Loucy (cell line): ENCODE results near the gene HDGFL3.

Experiments
- H2AFZ ChIP-seq: fragments of 200-600 bp; sonication (generic); 2 replicates; pipeline ENCODE4 v1.6.0; 2016; ENCODE audit warnings: antibody characterized with exemption, mild to moderate bottlenecking, low read length, moderate library complexity
- H3F3A ChIP-seq: fragments of 200-600 bp; 2 replicates; pipeline ENCODE4 v1.6.0; 2016; ENCODE audit warnings: antibody characterized with exemption, low read depth, mild to moderate bottlenecking
- H3K27me3 ChIP-seq: fragments of 200-600 bp; sonication (generic); 2 replicates; pipeline ENCODE4 v1.6.1; 2014; ENCODE audit warnings: low read length, mild to moderate bottlenecking; ENCODE audit not compliant: insufficient read depth, poor library complexity, severe bottlenecking
- H3K36me3 ChIP-seq: fragments of 200-600 bp; sonication (generic); 2 replicates; pipeline ENCODE4 v1.6.1; 2016; ENCODE audit warnings: low read length; ENCODE audit not compliant: insufficient read depth
- H3K4me1 ChIP-seq: fragments of 200-600 bp; sonication (generic); 2 replicates; pipeline ENCODE4 v1.5.1; 2014; ENCODE audit warnings: low read length, mild to moderate bottlenecking; ENCODE audit not compliant: insufficient read depth, poor library complexity, severe bottlenecking
- H3K4me2 ChIP-seq: fragments of 200-600 bp; sonication (generic); 2 replicates; pipeline ENCODE4 v1.6.0; 2014; ENCODE audit warnings: antibody characterized with exemption, low read length, low read depth, mild to moderate bottlenecking; ENCODE audit not compliant: poor library complexity, severe bottlenecking
- H3K4me3 ChIP-seq: fragments of 200-600 bp; sonication (generic); 2 replicates; pipeline ENCODE4 v1.5.1; 2014; ENCODE audit warnings: low read length, mild to moderate bottlenecking, mixed read lengths; ENCODE audit not compliant: poor library complexity, severe bottlenecking
- H3K79me2 ChIP-seq: fragments of 200-600 bp; sonication (generic); 2 replicates; pipeline ENCODE4 v1.6.1; 2014; ENCODE audit warnings: low read length; ENCODE audit not compliant: insufficient read depth
- H3K9ac ChIP-seq: fragments of 200-600 bp; sonication (generic); 2 replicates; pipeline ENCODE4 v1.6.0; 2014; ENCODE audit warnings: mild to moderate bottlenecking, low read depth, low read length, moderate library complexity; ENCODE audit not compliant: poor library complexity, severe bottlenecking
- H3K9me2 ChIP-seq: fragments of 200-600 bp; sonication (generic); replicated peaks from 2 replicates; pipeline ENCODE4 v1.6.1; 2016; ENCODE audit warnings: low read depth, low read length, mixed read lengths
- H3K9me3 ChIP-seq: fragments of 200-600 bp; sonication (generic); 2 replicates; pipeline ENCODE4 v1.6.1; 2014; ENCODE audit warnings: mild to moderate bottlenecking, antibody characterized with exemption, low read length, low read depth; ENCODE audit not compliant: insufficient read depth
- H4K20me1 ChIP-seq: fragments of 200-600 bp; sonication (generic); 2 replicates; pipeline ENCODE4 v1.6.0; 2014; ENCODE audit warnings: antibody characterized with exemption, low read length, mild to moderate bottlenecking; ENCODE audit not compliant: insufficient read depth, poor library complexity, severe bottlenecking
- EZH2phosphoT487 ChIP-seq: fragments of 200-600 bp; IDR thresholded peaks from 2 replicates; pipeline ENCODE4 v1.6.1; 2018; ENCODE audit warnings: antibody characterized with exemption, mild to moderate bottlenecking, moderate library complexity, borderline replicate concordance
- TF ChIP-seq, protein P1 (sequence below): fragments of 200-600 bp; sonication (generic); conservative IDR thresholded peaks from 2 replicates; pipeline ENCODE4 v1.5.1; 2014; ENCODE audit warnings: mild to moderate bottlenecking, antibody characterized with exemption, low read length

The HDGFL3 gene

GRCh38 chr15:83119968-83120581 lies 87.5 kb downstream of the HDGFL3 start:
- no peak for TF ChIP-seq EZH2phosphoT487
- TF ChIP-seq, protein P1, sequence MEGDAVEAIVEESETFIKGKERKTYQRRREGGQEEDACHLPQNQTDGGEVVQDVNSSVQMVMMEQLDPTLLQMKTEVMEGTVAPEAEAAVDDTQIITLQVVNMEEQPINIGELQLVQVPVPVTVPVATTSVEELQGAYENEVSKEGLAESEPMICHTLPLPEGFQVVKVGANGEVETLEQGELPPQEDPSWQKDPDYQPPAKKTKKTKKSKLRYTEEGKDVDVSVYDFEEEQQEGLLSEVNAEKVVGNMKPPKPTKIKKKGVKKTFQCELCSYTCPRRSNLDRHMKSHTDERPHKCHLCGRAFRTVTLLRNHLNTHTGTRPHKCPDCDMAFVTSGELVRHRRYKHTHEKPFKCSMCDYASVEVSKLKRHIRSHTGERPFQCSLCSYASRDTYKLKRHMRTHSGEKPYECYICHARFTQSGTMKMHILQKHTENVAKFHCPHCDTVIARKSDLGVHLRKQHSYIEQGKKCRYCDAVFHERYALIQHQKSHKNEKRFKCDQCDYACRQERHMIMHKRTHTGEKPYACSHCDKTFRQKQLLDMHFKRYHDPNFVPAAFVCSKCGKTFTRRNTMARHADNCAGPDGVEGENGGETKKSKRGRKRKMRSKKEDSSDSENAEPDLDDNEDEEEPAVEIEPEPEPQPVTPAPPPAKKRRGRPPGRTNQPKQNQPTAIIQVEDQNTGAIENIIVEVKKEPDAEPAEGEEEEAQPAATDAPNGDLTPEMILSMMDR: no peak
- Histone ChIP-seq H3K4me3 (no peak overlapping the region), H3K27me3 (no peaks in the 10 kb centered on the region), H4K20me1 (no peaks in the 10 kb centered on the region), H3K9me2 (no peaks in the 10 kb centered on the region), H3K4me2 (no peak overlapping the region), H3F3A (no peaks in the 10 kb centered on the region), H3K9me3 (no peaks in the 10 kb centered on the region), H3K36me3 (no peaks in the 10 kb centered on the region), H2AFZ (no peak overlapping the region), H3K9ac (no peak overlapping the region), H3K4me1 (no peaks in the 10 kb centered on the region), H3K79me2 (no peaks in the 10 kb centered on the region)

- Histone ChIP-seq H2AFZ (no peak overlapping the region), H3K4me3 (no peak overlapping the region), H3K9ac (no peak overlapping the region), H3K9me2 (no peaks in the 10 kb centered on the region), H3K4me1 (no peaks in the 10 kb centered on the region), H3K79me2 (no peaks in the 10 kb centered on the region), H3F3A (no peaks in the 10 kb centered on the region), H3K4me2 (no peak overlapping the region), H3K36me3 (no peaks in the 10 kb centered on the region; the same call in 1 of the 2 replicates), H4K20me1 (no peaks in the 10 kb centered on the region), H3K27me3 (no peaks in the 10 kb centered on the region), H3K9me3 (no peaks in the 10 kb centered on the region)
- TF ChIP-seq EZH2phosphoT487: no peak
- TF ChIP-seq, protein P1: no peak
These were observed 88.7 kb downstream of the HDGFL3 start for GRCh38 chr15:83118968-83119367.

- no peak for TF ChIP-seq EZH2phosphoT487
- TF ChIP-seq, protein P1: no peak
- H3K27me3 ChIP-seq: no peaks in the 10 kb centered on the region
These were observed 89.3 kb downstream of the HDGFL3 start for GRCh38 chr15:83118291-83118827.

More at GRCh38 chr15:83118291-83118827, 89.3 kb downstream of the HDGFL3 start:
- Histone ChIP-seq H3F3A (no peaks in the 10 kb centered on the region), H3K9me3 (no peaks in the 10 kb centered on the region), H3K9ac (no peak overlapping the region), H3K36me3 (no peaks in the 10 kb centered on the region; the same call in 1 of the 2 replicates), H3K9me2 (no peaks in the 10 kb centered on the region), H2AFZ (no peak overlapping the region), H3K79me2 (no peaks in the 10 kb centered on the region), H3K4me2 (no peak overlapping the region), H3K4me3 (no peak overlapping the region), H3K4me1 (no peaks in the 10 kb centered on the region), H4K20me1 (no peaks in the 10 kb centered on the region)
